Measurements from ENCODE around the gene RER1.

DNA sequence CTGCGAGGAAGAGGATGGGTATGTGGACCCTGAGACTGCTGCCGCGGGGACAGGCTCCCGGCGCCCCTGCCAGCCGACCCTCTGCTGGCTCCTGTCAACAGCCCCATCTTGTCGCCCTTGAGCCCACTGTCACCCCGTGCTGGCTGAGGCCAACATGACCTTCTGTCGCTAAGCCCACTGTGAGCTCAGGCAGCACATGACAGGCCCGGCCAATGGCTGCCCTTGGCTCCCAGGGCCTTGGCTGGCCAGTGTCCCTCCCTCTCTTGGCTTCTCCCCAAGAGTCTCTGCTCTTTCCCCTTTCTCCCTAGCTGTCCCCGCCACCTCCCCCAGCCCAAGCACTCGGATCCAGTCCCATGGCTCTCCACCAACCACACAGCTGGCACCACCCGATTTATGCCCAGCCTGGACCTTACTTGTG is 17.2 kb downstream of the RER1 start:
- TF ChIP-seq, protein P1, sequence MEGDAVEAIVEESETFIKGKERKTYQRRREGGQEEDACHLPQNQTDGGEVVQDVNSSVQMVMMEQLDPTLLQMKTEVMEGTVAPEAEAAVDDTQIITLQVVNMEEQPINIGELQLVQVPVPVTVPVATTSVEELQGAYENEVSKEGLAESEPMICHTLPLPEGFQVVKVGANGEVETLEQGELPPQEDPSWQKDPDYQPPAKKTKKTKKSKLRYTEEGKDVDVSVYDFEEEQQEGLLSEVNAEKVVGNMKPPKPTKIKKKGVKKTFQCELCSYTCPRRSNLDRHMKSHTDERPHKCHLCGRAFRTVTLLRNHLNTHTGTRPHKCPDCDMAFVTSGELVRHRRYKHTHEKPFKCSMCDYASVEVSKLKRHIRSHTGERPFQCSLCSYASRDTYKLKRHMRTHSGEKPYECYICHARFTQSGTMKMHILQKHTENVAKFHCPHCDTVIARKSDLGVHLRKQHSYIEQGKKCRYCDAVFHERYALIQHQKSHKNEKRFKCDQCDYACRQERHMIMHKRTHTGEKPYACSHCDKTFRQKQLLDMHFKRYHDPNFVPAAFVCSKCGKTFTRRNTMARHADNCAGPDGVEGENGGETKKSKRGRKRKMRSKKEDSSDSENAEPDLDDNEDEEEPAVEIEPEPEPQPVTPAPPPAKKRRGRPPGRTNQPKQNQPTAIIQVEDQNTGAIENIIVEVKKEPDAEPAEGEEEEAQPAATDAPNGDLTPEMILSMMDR (IDR thresholded peaks at IDR 0.05; ENCODE audit: insufficient read depth, low read length, poor library complexity, severe bottlenecking) = no peak
- TF ChIP-seq EZH2phosphoT487 (conservative IDR thresholded peaks at IDR 0.05; ENCODE audit: low read length) = no peak

All from SU-DHL-6 (cell line).